Measurements from ENCODE around the gene WDR27. TPM values are rescaled to one million over a fixed set of nuclear protein-coding genes. Genes with fewer than 3 reads are reported as not detected.

The WDR27 gene
- total RNA-seq, 1 donor from 2014 or later, result 27.2 TPM

GRCh38 chr6:169454204-169454871, 247.5 kb downstream of the WDR27 start:
- H3K4me3 ChIP-seq (ENCODE audit: low read depth, low read length), result no peak overlapping the region
- peak; percentile 3 for DNase-seq (ENCODE audit: low read depth)
- no peak for TF ChIP-seq CTCF (conservative IDR thresholded peaks at IDR 0.05; ENCODE audit: low read depth, low read length)

- DNase-seq (ENCODE audit: low read depth), result no peak
- TF ChIP-seq CTCF (conservative IDR thresholded peaks at IDR 0.05; ENCODE audit: low read depth, low read length), result no peak
These were observed 248.8 kb downstream of the WDR27 start for GRCh38 chr6:169452869-169453620.

GRCh38 chr6:169452117-169452868, 249.5 kb downstream of the WDR27 start:
- TF ChIP-seq CTCF (conservative IDR thresholded peaks at IDR 0.05; ENCODE audit: low read depth, low read length), result no peak
- peak; percentile 39 for DNase-seq (ENCODE audit: low read depth)
- H3K4me3 ChIP-seq (ENCODE audit: low read depth, low read length), result peak overlapping the region; percentile 49

More at GRCh38 chr6:169452869-169453620, 248.8 kb downstream of the WDR27 start:
- H3K4me3 ChIP-seq (ENCODE audit: low read depth, low read length), result no peak overlapping the region

GRCh38 chr6:169451065-169451838, 250.6 kb downstream of the WDR27 start:
- DNase-seq (ENCODE audit: low read depth), result no peak
- no peak for TF ChIP-seq CTCF (conservative IDR thresholded peaks at IDR 0.05; ENCODE audit: low read depth, low read length)
- H3K4me3 ChIP-seq (ENCODE audit: low read depth, low read length), result no peak overlapping the region

- no peak for TF ChIP-seq CTCF (conservative IDR thresholded peaks at IDR 0.05; ENCODE audit: low read depth, low read length)
- H3K4me3 ChIP-seq (ENCODE audit: low read depth, low read length), result no peak overlapping the region
- no peak for DNase-seq (ENCODE audit: low read depth)
These were observed 251.7 kb downstream of the WDR27 start for GRCh38 chr6:169450097-169450496.

- TF ChIP-seq CTCF (conservative IDR thresholded peaks at IDR 0.05; ENCODE audit: low read depth, low read length), result no peak
- H3K4me3 ChIP-seq (ENCODE audit: low read depth, low read length), result no peak overlapping the region
- no peak for DNase-seq (ENCODE audit: low read depth)
These were observed 252.6 kb downstream of the WDR27 start for GRCh38 chr6:169449221-169449620.
